Natural killer cell treated with Interleukin-12 subunit alpha and Interleukin-12 subunit beta and Interleukin-15 and Interleukin-18, amount 100 ng/mL, for 72 hours (primary cell): ENCODE measurements around the gene GUCD1. TPM values are rescaled to one million over a fixed set of nuclear protein-coding genes. Genes with fewer than 3 reads are reported as not detected.
"Not testable (repeated sequence)": the region's sequence is repeated elsewhere in the genome, so short reads cannot be mapped to it uniquely, and the experiment has no call there.

ENCODE experiments used
- ATAC-seq, 2 donors: fragments of 150-1000 bp; cut with Tn5 transposase in 1 of 2; sonication (Bioruptor Pico), chemical (Tn5 transposase) in 1 of 2; 2 replicates each; pipeline ENCODE4 v1.10.0; 2021
- DNase-seq: peaks from one replicate; pipeline ENCODE4 v3.0.0; 2022; ENCODE audit warnings: low spot score
- H3K27ac Mint-ChIP-seq, 2 donors: 1 replicate in 1 of 2; 2 replicates in 1 of 2; pipeline ENCODE4 v1.8.0; 2022; ENCODE audit warnings: mixed read lengths in 2 of 2, mild to moderate bottlenecking in 1 of 2, moderate library complexity in 1 of 2
- H3K27me3 Mint-ChIP-seq, 2 donors: 1 replicate in 1 of 2; 2 replicates in 1 of 2; pipeline ENCODE4 v1.8.0; 2022; ENCODE audit warnings: mixed read lengths in 2 of 2
- H3K36me3 Mint-ChIP-seq: one replicate; pipeline ENCODE4 v1.8.0; 2022; ENCODE audit warnings: mixed read lengths
- H3K4me1 Mint-ChIP-seq, 2 donors: 1 replicate in 1 of 2; 2 replicates in 1 of 2; pipeline ENCODE4 v1.8.0; 2022; ENCODE audit warnings: low read depth in 2 of 2, mixed read lengths in 2 of 2, mild to moderate bottlenecking in 1 of 2
- H3K4me3 Mint-ChIP-seq: one replicate; pipeline ENCODE4 v1.8.0; 2022; ENCODE audit warnings: mixed read lengths
- H3K9me3 Mint-ChIP-seq: 2 replicates; pipeline ENCODE4 v1.8.0; 2022; ENCODE audit warnings: mixed read lengths
- total RNA-seq, 2 donors: library from RNA; stranded (reverse); gene quantifications; one replicate each; pipeline ENCODE4 v1.2.3, GENCODE V29; 2022

The GUCD1 gene
- total RNA-seq: 100 to 1,000 TPM; 105 to 111 TPM

DNA sequence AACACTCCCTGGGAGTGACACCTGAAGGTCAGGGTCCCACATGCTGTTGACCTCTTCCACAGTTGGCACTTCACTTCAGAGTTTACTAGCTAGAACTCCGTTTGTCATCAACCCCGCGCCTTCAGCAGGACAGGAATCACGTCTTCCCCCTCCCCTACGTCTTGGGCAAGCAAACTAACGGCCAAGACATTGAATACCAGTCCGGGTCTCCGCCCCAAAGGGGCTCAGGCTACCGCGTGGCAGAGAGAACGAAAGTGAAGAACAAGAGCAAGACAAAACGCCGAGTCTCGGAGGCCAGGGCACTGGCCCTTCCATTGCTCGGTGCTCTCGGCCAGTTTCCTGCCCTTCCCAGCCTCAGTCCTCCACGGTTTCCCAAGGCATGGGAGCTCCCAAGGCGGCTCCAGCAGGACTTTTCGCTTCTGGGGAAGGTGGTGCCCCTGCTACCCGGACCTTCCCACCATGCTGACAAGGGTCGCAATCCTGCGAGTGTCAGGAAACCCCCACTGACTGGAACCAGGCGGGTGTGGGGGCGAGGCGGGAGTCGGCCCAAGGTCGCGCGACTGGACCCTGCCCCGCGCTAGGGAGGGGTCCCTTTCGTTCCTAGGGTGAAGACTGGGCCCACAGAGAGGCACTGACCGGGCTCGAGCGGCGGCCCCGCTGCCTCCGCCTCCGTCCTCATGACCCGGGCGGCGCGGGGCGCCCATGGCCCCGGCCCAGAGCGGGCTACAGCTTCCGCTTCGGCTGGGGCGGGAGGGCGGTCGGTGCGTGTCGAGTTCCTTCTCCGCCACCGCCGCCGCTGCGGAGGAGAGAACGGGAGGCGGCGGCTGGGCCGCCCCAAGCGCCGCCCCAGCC is at the start of gene GUCD1:
GUCD1 (minus strand) TSS at position 826 of the 852 bp plus-strand sequence; CDS start at position 679, 147 bp downstream.
- no peaks in the 10 kb centered on the region for H3K27me3 Mint-ChIP-seq
- no peaks in the 10 kb centered on the region for H3K9me3 Mint-ChIP-seq
- DNase-seq (peak; percentile 68), ATAC-seq (no peak)
- H3K4me1 Mint-ChIP-seq: peaks cover 54 to 62% of the 10 kb centered on the region in 2 donors
- H3K27ac Mint-ChIP-seq: peak within 1 kb of the TSS; percentile 96 to 97
- H3K4me3 Mint-ChIP-seq: peak within 1 kb of the TSS; percentile 97
- peaks cover 24% of the 10 kb centered on the region for H3K36me3 Mint-ChIP-seq

DNA sequence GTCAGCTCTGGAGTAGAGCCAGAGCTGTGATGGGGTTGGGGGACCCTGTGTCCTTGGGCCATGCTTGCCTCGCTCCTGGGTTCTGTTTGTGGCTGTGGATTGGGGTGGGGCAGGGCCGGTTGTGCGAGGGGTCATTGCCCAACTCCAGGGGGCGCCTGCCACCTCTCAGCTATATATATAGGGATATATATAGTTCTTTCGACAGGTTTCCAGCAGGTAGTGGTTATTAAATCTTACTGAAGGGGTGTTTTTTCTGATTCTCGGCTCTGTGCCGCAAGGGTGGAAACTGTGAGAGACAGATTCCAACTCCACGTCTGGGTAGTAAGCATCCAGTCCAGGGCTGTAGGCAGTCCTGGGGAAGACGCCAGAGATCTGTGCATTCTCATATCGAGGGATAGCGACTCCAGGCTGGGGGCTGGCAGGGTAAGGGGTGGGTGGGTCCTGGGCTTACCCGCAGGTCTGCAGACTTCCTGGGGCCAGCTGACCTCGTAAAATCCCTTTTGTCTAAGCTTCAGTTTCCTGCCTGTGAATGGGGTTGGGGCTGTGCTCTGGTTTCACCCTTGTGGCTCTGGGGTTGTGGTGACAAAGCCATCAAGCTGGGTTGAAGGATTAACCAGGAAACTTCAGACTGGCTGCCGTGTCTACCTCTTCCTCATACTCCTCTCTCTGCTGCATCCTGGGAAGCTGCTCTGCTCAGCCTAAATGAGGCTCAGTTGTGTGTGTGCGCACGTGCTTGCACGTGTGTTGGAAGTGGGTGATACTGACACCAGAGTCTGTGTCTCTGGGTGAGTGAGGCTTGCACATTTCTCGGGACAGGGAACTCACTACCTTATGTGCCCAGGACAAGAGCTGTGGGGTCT is 49.1 kb upstream of the GUCD1 start:
- DNase-seq, H3K36me3 Mint-ChIP-seq, H3K9me3 Mint-ChIP-seq, H3K27me3 Mint-ChIP-seq: not testable (repeated sequence)
- peak; percentile 57 to 70 for ATAC-seq
- Mint-ChIP-seq H3K4me3 (peak overlapping the region; percentile 75), H3K27ac (peak overlapping the region; percentile 73 to 87), H3K4me1 (peaks cover 20 to 30% of the 10 kb centered on the region in 2 donors)

DNA sequence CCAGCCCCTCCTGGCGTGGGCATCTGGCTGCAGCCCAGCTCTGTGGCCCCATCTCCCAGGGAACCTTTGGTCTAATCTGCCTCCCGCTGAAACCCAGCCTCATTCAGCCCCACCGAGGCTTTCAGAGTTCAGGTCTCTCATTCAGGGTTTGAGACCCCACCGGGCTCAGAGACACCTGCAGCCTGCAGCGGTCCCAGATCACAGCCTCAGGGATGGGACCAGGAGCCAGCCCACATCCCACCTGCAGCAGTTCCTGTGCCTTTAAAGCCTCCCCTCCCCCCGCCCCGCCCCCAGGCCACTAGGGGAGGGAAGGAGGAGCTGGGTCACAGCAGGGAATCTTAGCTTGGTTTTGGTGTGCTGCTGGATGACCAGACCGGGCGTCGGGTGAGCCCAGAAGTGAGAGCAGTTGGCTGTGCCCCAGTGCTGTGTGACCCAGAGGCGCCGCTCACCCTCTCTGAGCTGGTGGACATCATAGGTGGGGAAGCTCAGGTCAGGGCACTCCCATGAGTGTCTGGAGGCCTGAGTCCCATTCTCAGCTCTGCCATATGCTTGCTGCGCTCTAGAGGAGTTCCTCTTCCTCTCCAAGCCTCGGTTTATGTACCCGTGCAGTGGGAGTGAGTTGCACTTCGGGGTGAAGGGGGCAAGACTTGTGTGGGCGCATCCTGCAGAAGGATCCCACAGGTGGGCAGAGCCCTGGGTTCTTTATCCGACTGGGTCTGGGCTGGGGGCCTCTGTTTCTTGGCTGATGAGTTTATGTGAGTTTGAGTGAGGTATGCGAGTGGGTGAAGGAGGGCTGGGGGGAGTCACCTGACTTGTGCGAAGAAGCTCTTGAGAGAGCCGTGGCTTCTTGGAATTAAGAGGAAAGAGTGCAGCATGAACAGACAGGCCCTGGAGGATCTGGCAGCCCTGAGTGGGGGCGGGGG is 48.2 kb upstream of the GUCD1 start, which contains the start of gene GGT1:
GGT1 (plus strand) TSS at position 347 of the 923 bp plus-strand sequence. CDS start 7,889 bp downstream, outside the sequence.
- H3K4me1 Mint-ChIP-seq: peaks cover 20 to 30% of the 10 kb centered on the region in 2 donors
- not testable (repeated sequence) for DNase-seq, H3K36me3 Mint-ChIP-seq, ATAC-seq, H3K9me3 Mint-ChIP-seq, H3K27me3 Mint-ChIP-seq
- H3K27ac Mint-ChIP-seq: peak within 1 kb of the TSS; percentile 73 to 87
- H3K4me3 Mint-ChIP-seq: peak within 1 kb of the TSS; percentile 75

DNA sequence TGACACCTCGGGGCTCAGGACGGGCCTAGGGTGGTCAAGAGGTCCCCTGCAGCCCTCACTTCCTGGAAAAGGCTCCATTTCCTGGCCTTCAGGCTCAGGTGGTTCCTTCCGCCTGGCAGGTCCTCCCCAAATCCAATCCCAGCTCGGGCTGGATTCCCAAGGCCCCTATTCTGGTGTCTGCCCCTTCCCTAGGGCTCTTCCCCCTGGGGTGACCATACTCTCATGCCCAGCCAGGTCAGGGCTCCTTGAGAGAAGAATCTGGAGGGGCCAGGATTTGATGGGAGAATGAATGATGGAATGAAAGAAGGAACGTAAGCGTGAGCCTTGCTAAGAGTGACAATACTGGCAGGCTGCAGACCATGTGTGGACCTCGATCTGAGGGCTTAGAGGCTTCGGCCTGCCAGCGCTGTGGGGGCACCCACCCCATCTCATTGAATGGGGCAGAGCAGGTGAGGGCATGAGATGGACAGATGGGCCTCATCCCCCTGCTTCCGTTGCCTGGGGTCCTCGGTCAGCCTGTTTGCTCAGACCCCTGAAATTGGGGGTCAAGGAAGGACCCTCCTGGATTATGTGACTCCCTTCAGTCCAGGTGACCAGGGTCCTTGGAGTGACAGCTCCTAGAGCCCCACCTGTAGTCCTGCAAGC is 47.3 kb upstream of the GUCD1 start:
- not testable (repeated sequence) for ATAC-seq, H3K4me3 Mint-ChIP-seq, DNase-seq, H3K36me3 Mint-ChIP-seq, H3K27me3 Mint-ChIP-seq, H3K9me3 Mint-ChIP-seq
- peak overlapping the region; percentile 62 to 78 for H3K27ac Mint-ChIP-seq
- peaks cover 14 to 27% of the 10 kb centered on the region in 2 donors for H3K4me1 Mint-ChIP-seq

DNA sequence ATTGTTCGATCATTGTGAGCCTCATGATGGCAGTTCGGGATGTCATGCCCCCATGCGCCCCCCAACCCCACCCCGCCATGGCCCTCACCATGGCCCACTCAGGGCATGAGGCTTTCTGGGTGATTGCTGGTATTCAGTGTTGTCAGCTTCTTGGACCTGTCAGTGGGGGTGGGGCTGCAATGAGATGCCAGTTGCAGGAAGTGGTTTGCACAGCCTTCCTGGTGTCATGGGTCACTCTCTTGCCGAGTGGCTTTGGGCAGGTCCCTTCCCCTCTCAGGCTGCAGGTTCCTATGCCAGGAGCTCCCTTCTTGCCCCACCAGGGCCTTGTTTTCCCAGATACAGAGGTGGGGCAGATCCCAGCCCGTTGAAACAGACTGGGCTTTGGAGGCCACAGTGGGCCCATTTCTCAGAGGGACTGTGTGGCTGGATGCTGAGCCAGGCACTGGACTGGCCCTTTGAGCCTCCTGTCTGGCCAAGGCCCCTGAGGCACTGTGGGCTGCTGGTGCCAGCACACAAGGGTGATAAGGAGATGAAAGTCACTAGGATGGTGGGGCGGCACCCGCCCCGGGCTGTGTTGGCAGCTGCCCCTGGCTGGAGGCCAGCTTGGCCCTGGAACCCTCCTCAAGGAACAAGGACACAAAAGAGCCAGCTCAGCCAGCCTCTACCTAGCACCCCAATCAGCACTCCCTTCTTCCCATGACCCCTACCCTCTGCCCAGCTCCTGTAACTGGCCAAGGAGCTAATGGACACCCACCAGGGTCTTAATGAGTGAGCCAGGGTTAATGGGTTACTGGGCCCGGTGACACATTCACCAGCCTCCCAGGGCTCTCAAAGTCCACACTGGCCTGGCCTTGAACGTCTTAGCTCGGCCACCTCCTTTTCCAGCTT is 46.5 kb upstream of the GUCD1 start:
- H3K36me3 Mint-ChIP-seq: no peaks in the 10 kb centered on the region
- H3K9me3 Mint-ChIP-seq: no peaks in the 10 kb centered on the region
- no peaks in the 10 kb centered on the region for H3K27me3 Mint-ChIP-seq
- H3K4me1 Mint-ChIP-seq: peaks cover 14 to 27% of the 10 kb centered on the region in 2 donors
- ATAC-seq: peak; percentile 69 to 78
- peak; percentile 85 for DNase-seq
- no peak overlapping the region for H3K4me3 Mint-ChIP-seq
- peak overlapping the region; percentile 62 to 78 for H3K27ac Mint-ChIP-seq

DNA sequence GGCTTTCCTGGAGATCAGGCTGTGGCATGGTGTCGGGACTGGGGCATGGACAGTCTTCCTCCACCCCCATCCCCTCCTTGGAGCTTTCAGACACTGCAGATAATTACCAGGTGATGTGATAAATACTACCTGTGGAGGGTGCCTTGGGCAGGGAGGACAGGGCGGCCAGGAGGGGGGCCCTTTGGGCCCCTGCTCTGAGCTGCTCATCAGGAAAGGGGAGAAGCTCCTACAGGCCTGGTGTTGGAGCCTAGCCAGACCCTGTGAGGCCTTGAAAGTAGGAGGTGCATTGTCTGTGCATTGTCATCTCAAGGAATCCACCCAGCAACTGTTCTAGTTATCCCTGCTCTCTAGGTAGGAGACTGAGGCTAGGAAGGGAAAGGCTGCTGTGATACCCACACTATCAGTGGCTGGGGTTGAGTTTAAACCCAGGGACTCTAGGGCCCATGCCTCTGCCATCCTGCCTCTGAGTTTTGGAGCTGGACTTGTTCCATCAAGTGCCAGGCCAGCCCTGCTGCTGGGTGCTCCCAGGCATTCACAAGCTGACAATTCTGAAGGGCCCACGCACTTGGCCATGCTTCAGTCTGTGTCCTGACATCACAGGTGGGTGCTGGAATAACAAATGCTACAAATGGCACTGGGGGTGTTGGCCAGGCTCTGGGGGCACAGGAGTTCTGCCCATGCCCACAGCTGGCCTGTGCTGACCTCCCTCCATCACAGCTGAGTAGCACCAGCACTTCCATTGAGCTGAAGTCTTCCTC is 45.2 kb upstream of the GUCD1 start:
- ATAC-seq: not testable (repeated sequence)

DNA sequence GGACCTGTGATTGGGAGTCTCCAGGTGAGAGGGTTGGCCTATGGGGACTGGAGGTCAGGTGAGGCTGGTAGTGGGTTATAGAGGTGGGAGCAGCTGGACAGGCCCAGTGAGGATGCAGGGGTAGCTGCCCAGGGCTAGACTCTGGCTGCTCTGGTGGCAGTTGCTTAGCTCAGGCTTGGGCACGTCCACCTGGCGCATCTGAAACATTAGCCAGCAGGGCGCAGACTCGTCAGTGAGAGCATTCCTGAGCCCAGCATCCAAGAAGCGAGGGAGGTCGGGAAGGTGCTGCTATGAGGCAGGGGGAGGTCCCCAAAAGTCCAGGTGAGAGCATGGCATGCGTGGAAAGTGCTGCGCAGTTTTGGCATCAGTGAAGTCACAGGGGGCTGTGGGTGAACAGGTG is 44.6 kb upstream of the GUCD1 start:
- H3K27me3 Mint-ChIP-seq: no peaks in the 10 kb centered on the region
- peaks cover 14 to 27% of the 10 kb centered on the region in 2 donors for H3K4me1 Mint-ChIP-seq
- no peaks in the 10 kb centered on the region for H3K36me3 Mint-ChIP-seq
- no peak overlapping the region for H3K4me3 Mint-ChIP-seq
- DNase-seq: no peak
- no peaks in the 10 kb centered on the region for H3K9me3 Mint-ChIP-seq
- ATAC-seq: no peak
- H3K27ac Mint-ChIP-seq: peak overlapping the region in 1 of 2 donors; percentile 39

More for the DNA sequence above, 45.2 kb upstream of the GUCD1 start:
- not testable (repeated sequence) for H3K9me3 Mint-ChIP-seq, H3K36me3 Mint-ChIP-seq, DNase-seq, H3K27me3 Mint-ChIP-seq, H3K4me3 Mint-ChIP-seq
- Mint-ChIP-seq H3K27ac (peak overlapping the region in 1 of 2 donors; percentile 39), H3K4me1 (peaks cover 14 to 27% of the 10 kb centered on the region in 2 donors)

DNA sequence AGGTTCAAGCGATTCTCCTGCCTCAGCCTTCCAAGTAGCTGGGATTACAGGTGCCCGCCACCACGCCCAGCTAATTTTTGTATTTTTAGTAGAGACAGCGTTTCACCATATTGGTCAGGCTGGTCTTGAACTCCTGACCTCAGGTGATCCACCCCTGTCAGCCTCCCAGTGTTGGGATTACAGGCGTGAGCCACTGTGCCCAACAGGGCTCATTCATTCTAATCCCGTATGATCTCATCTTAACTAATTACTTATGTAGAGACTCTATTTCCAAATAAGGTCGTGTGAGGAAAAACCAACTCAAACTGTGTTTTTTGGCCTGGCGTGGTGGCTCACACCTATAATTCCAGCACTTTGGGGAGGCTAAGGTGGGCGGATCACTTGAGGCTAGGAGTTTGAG is 42.1 kb upstream of the GUCD1 start:
- not testable (repeated sequence) for H3K27ac Mint-ChIP-seq, H3K4me3 Mint-ChIP-seq, H3K9me3 Mint-ChIP-seq, H3K27me3 Mint-ChIP-seq, ATAC-seq, H3K36me3 Mint-ChIP-seq, DNase-seq
- peaks cover 0 to 12% of the 10 kb centered on the region in 2 donors for H3K4me1 Mint-ChIP-seq

DNA sequence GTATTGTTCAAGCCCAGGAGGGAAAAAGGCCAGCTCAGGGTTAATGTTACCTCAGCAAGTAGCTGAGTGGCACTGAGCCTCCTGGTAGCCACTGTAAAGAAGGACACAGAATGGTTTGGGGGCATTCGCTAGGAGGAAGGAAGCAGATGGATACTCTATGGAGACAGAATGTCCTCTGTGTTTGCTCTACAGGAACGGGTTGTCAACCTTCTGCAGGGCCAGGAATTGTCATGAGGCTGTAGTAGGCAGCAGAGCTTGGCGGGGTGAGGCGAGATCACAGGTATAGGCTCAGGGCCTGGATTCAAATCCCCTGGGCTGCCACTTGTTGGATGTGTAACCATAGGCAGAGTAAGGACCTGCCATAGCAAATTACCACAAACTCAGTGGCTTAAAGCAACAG is 40.9 kb upstream of the GUCD1 start:
- Mint-ChIP-seq H3K4me3 (no peak overlapping the region), H3K27me3 (no peaks in the 10 kb centered on the region), H3K4me1 (peaks cover 0 to 7% of the 10 kb centered on the region in 2 donors), H3K36me3 (no peaks in the 10 kb centered on the region), H3K9me3 (no peaks in the 10 kb centered on the region), H3K27ac (no peak overlapping the region)
- ATAC-seq: no peak
- no peak for DNase-seq

DNA sequence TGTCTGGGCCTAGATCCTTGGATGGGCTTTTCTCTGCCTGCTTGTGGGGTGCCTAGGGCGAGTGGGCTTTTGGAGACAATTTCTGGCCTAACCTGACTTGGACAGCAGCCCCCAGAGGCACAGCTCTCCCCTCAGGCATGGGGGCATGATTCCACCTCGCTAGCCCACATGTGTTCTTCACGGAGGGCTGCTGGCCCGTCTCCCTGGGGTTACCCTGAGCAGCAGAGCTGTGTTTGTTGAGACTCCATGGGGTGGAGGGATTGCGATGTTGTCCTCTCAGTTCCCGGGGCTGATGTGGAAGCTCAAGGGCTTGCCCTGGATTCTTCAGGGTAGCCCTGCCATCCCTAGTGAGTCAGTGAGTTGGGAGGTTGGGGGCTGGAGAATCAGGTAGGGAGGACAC is 40.3 kb upstream of the GUCD1 start:
- H3K4me1 Mint-ChIP-seq: peaks cover 0 to 7% of the 10 kb centered on the region in 2 donors
- ATAC-seq (no peak), DNase-seq (no peak)
- H3K36me3 Mint-ChIP-seq: no peaks in the 10 kb centered on the region
- H3K27me3 Mint-ChIP-seq: no peaks in the 10 kb centered on the region
- H3K4me3 Mint-ChIP-seq: no peak overlapping the region
- H3K27ac Mint-ChIP-seq: no peak overlapping the region
- H3K9me3 Mint-ChIP-seq: no peaks in the 10 kb centered on the region

DNA sequence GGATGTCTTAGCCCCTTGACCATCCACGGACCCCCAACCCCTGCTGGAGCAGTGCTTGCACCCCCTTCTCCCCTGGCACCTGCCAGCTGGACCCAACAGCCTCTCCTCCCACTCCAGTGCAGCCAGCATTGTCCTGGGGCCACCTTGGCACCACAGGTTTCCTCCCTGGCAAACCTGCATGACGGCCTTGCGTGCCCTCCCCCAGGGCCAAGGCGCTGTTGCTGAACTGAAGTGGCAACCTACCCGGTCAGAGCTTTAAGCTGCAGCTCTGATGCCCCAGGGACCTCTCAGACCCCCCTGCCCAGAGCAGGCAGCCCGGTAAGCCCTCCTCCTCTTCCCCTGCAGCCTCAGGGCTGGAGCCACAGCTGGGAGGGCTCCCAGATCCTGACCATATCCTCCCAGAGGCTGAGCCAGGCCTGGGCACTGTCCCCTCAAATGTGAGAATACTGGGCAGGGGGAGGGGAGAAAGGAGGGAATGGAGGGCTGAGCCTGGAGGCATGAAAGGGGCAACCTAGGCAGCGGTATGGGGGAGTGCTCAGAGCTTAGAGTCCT is 39.7 kb upstream of the GUCD1 start:
- no peak overlapping the region for H3K4me3 Mint-ChIP-seq
- DNase-seq (no peak), ATAC-seq (no peak)
- H3K27me3 Mint-ChIP-seq: no peaks in the 10 kb centered on the region
- no peaks in the 10 kb centered on the region for H3K9me3 Mint-ChIP-seq
- no peak overlapping the region for H3K27ac Mint-ChIP-seq
- H3K36me3 Mint-ChIP-seq: no peaks in the 10 kb centered on the region
- H3K4me1 Mint-ChIP-seq: peaks cover 0 to 6% of the 10 kb centered on the region in 2 donors
